Right lobe of liver (tissue), 6 donors: Measurements from ENCODE around the gene CENPU. TPM values are rescaled to one million over a fixed set of nuclear protein-coding genes. Genes with fewer than 3 reads are reported as not detected.

ENCODE experiments used
- ATAC-seq, 4 donors: fragments of 200-7000 bp; cut with Tn5 transposase; one replicate each; pipeline ENCODE4 v1.9.1; 2020; ENCODE audit warnings: mild to moderate bottlenecking in 4 of 4, moderate library complexity in 4 of 4
- DNase-seq, 3 donors: peaks; one replicate each; pipeline ENCODE4 v3.0.0-alpha.2; 2020
- H3K27ac ChIP-seq, 3 donors: fragments of 200-600 bp; one replicate each; pipeline ENCODE4 v1.8.0; 2022
- H3K27me3 ChIP-seq, 2 donors: fragments of 200-600 bp; one replicate each; pipeline ENCODE4 v1.8.0; 2022
- H3K36me3 ChIP-seq, 4 donors: fragments of 200-600 bp; sonication (generic) in 1 of 4; one replicate each; pipeline versions ENCODE4 v1.5.1 to v1.8.0; 2017 to 2022; ENCODE audit warnings: control low read depth in 1 of 4
- H3K4me1 ChIP-seq, 4 donors: fragments of 200-600 bp; sonication (generic) in 1 of 4; one replicate each; pipeline versions ENCODE4 v1.5.1 to v1.8.0; 2017 to 2022; ENCODE audit warnings: control low read depth in 1 of 4
- H3K4me3 ChIP-seq, 3 donors: fragments of 200-600 bp; one replicate each; pipeline ENCODE4 v1.8.0; 2022
- H3K9me3 ChIP-seq, 4 donors: fragments of 200-600 bp; sonication (generic) in 1 of 4; one replicate each; pipeline versions ENCODE4 v1.5.1 to v1.8.0; 2017 to 2022; ENCODE audit warnings: control low read depth in 1 of 4
- POLR2A ChIP-seq: fragments of 450-650 bp; IDR thresholded peaks from one replicate; pipeline ENCODE4 v1.6.1; 2017; ENCODE audit warnings: antibody characterized with exemption, mild to moderate bottlenecking
- WGBS: methylation state at CpG from one replicate; pipeline ENCODE4 v1.1.6; 2018; ENCODE audit warnings: low coverage, low lambda C conversion rate; ENCODE audit not compliant: insufficient coverage; ENCODE audit errors: missing lambda C conversion rate; 5-methylcytosine and 5-hydroxymethylcytosine counted together
- intact Hi-C, 2 donors: fragments of 100-400 bp; cut with DNase I; formaldehyde crosslinking; loops; one replicate each; pipeline versions ENCODE4 v1.11.2 to v1.14.1; 2022
- total RNA-seq, 6 experiments: library from RNA; depleted of rRNA in 2 of 6; stranded (reverse); fragments of >200 nt in 2 of 6; fragmentation: NEBNext Ultra II Directional in 3 of 6; extraction: Animal tissue kit (Norgen Biotek cat#: 25700) in 3 of 6; gene quantifications; one replicate each; pipeline versions ENCODE4 v1.1.0 to v1.2.4, GENCODE V29; 2016 to 2023
- TF ChIP-seq, protein P1 (sequence below), 4 donors: fragments of 200-600 bp in 3 of 4; fragments of 450-650 bp in 1 of 4; IDR thresholded peaks; one replicate each; pipeline versions ENCODE4 v1.5.1 to v1.8.0; 2016 to 2022; ENCODE audit warnings: antibody characterized with exemption in 4 of 4, mild to moderate bottlenecking in 2 of 4
- donor health status: DM: no; HTN: yes; CAD: no.
- donor health status: DM: no; HTN: no; CAD: no.
- donor health status: DM: no; HTN: no; CAD: no.
- donor health status: DM: no; HTN: yes; CAD: no.
- donor health status: DM: no; HTN: yes; CAD: no.

Gene CENPU
- total RNA-seq, 6 experiments from 2014 or later = 0.84 to 10.0 (median 1.5) TPM

DNA sequence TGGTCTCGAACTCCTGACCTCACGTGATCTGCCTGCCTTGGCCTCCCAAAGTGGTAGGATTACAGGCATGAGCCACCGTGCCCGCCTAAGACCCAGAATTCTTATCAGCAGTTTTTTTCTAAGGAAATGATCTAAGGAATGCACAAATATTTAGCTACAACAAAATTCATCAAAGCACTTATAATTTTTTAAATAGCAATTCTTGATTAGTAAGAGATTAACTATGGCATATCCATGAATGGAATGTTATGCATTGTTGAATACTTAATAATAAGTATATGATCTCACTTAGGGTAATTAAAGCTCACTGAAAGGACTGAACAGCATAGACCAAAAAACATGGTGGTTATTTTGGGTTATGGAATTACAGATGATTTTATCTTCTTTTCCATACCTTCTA is 18.4 kb downstream of the CENPU start:
- H3K27me3 ChIP-seq = no peaks in the 10 kb centered on the region
- intact Hi-C loops = no loop called here
- H3K36me3 ChIP-seq = no peaks in the 10 kb centered on the region
- DNase-seq = no peak
- no peak for ATAC-seq
- no peaks in the 10 kb centered on the region for H3K9me3 ChIP-seq
- 91% methylated on average over 4 of the region's 4 CpGs for WGBS
- TF ChIP-seq, protein P1, sequence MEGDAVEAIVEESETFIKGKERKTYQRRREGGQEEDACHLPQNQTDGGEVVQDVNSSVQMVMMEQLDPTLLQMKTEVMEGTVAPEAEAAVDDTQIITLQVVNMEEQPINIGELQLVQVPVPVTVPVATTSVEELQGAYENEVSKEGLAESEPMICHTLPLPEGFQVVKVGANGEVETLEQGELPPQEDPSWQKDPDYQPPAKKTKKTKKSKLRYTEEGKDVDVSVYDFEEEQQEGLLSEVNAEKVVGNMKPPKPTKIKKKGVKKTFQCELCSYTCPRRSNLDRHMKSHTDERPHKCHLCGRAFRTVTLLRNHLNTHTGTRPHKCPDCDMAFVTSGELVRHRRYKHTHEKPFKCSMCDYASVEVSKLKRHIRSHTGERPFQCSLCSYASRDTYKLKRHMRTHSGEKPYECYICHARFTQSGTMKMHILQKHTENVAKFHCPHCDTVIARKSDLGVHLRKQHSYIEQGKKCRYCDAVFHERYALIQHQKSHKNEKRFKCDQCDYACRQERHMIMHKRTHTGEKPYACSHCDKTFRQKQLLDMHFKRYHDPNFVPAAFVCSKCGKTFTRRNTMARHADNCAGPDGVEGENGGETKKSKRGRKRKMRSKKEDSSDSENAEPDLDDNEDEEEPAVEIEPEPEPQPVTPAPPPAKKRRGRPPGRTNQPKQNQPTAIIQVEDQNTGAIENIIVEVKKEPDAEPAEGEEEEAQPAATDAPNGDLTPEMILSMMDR (IDR thresholded peaks at IDR 0.05) = no peak
- TF ChIP-seq POLR2A = no peak
- H3K27ac ChIP-seq = no peak overlapping the region
- no peaks in the 10 kb centered on the region for H3K4me1 ChIP-seq
- H3K4me3 ChIP-seq = no peak overlapping the region

DNA sequence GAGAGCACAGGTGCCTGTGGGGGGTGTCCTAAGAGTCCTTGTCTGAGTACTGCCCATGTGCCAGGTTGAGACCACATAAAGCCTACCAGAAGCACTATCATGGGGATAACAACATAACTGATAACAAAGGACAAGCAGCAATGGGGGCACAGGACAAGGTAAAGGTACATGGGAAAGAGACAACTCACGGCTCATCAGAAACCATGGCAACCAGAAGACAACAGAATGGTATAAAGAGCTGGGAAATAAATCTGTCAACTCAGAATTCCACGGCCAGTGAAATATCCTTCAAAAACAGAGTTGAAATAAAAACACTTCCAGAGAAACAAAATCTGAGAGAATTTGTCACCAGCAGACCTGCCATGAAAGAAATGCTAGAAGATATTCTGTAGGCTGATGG is 20.0 kb downstream of the CENPU start:
- no peak overlapping the region for H3K4me3 ChIP-seq
- ATAC-seq = no peak

DNA sequence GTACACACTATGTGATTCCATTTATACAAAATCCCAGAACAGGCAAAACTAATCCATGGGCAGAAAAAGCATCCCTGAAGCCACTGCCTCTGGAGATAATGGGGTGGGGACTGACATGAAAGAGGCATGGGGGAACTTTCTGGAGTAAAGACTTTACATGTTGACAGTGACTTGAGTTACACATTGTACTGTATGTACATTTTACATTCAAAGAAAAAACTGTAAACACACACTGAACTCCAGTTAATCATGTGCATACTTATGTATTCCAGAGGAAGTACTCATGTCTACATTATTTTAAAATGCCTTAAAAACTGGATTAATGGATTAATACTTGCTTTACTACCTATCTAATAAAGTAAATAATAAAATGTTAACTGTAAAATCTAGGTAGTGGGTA is 21.6 kb downstream of the CENPU start:
- intact Hi-C loops = no loop called here
- H3K27me3 ChIP-seq = no peaks in the 10 kb centered on the region
- no peak overlapping the region for H3K4me3 ChIP-seq
- no peak for DNase-seq
- H3K27ac ChIP-seq = no peak overlapping the region
- H3K36me3 ChIP-seq = no peaks in the 10 kb centered on the region
- no peak for TF ChIP-seq POLR2A
- TF ChIP-seq, protein P1 (IDR thresholded peaks at IDR 0.05) = no peak
- ATAC-seq = no peak
- H3K9me3 ChIP-seq = no peaks in the 10 kb centered on the region
- no peaks in the 10 kb centered on the region for H3K4me1 ChIP-seq

More for the DNA sequence above, 20.0 kb downstream of the CENPU start:
- H3K36me3 ChIP-seq = no peaks in the 10 kb centered on the region
- no peaks in the 10 kb centered on the region for H3K4me1 ChIP-seq
- no peak for TF ChIP-seq POLR2A
- TF ChIP-seq, protein P1 (IDR thresholded peaks at IDR 0.05) = no peak
- no peaks in the 10 kb centered on the region for H3K9me3 ChIP-seq
- no peak overlapping the region for H3K27ac ChIP-seq
- H3K27me3 ChIP-seq = no peaks in the 10 kb centered on the region
- intact Hi-C loops = no loop called here
- 50% methylated on average over 2 of the region's 2 CpGs for WGBS
- no peak for DNase-seq

DNA sequence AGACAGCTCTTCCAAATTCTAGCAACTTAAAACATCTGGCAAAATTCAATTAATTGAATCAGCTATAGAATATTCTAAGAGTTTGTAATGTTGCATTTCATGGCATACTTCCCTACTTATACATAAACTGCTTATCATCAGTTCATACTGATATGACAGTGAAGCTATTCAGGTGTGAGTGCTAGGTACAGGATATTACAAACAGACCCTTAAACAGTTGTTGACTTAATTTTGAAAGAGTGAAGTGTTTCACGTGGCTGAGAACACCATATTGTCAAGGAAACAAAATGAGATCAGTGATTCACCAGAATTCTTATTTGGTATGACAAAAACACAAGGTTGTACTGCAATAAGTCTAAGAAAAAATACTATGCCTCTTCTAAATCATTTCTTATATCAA is 27.4 kb downstream of the CENPU start:
- TF ChIP-seq, protein P1 (IDR thresholded peaks at IDR 0.05) = no peak
- TF ChIP-seq POLR2A = no peak
- DNase-seq (no peak), ATAC-seq (no peak)
- intact Hi-C loops = no loop called here
- WGBS = 92% methylated on average over 1 of the region's 1 CpG
- H3K27me3 ChIP-seq = no peaks in the 10 kb centered on the region
- no peaks in the 10 kb centered on the region for H3K4me1 ChIP-seq
- H3K4me3 ChIP-seq = no peak overlapping the region
- H3K9me3 ChIP-seq = no peaks in the 10 kb centered on the region
- H3K36me3 ChIP-seq = no peaks in the 10 kb centered on the region
- H3K27ac ChIP-seq = no peak overlapping the region

DNA sequence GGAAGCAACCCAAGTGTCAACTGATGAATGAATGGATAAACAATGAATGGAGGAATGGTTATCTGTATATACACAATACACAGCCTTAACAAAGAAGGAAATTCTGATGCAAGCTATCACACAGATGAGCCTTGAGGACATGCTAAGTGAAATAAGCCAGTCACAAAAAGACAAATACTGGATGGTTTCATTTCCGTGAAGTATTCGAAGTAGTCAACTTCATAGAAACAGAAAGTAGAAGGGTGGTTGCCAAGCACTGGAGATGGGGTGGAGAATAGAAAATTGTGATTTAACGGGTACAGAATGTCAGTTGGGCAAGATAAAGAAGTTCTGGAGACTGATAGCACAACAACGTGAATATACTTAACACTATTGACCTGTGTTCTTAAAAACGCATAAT is 28.2 kb downstream of the CENPU start:
- Histone ChIP-seq H3K9me3 (no peaks in the 10 kb centered on the region), H3K27me3 (no peaks in the 10 kb centered on the region), H3K4me3 (no peak overlapping the region), H3K36me3 (no peaks in the 10 kb centered on the region), H3K4me1 (no peaks in the 10 kb centered on the region), H3K27ac (no peak overlapping the region)
- 75% methylated on average over 5 of the region's 5 CpGs for WGBS
- TF ChIP-seq, protein P1 (IDR thresholded peaks at IDR 0.05) = no peak
- no peak for TF ChIP-seq POLR2A
- DNase-seq (no peak), ATAC-seq (peak in 1 of 4 donors; percentile 28)
- intact Hi-C loops = no loop called here
